Neural progenitor cell (in vitro differentiated cells): ENCODE results near the gene ESR2.

Experiments
- EZH2 ChIP-seq: fragments of 200-600 bp; sonication (generic); IDR thresholded peaks from 2 replicates; pipeline ENCODE4 v1.6.1; 2017; ENCODE audit warnings: antibody characterized with exemption, mild to moderate bottlenecking, moderate library complexity
- EZH2phosphoT487 ChIP-seq: fragments of 200-600 bp; sonication (generic); IDR thresholded peaks from 2 replicates; pipeline ENCODE4 v1.6.1; 2017; ENCODE audit warnings: antibody characterized with exemption
- TF ChIP-seq, protein P1 (sequence below): fragments of 200-600 bp; sonication (generic); IDR thresholded peaks from 2 replicates; pipeline ENCODE4 v1.5.1; 2017; ENCODE audit warnings: antibody characterized with exemption, mild to moderate bottlenecking

DNA sequence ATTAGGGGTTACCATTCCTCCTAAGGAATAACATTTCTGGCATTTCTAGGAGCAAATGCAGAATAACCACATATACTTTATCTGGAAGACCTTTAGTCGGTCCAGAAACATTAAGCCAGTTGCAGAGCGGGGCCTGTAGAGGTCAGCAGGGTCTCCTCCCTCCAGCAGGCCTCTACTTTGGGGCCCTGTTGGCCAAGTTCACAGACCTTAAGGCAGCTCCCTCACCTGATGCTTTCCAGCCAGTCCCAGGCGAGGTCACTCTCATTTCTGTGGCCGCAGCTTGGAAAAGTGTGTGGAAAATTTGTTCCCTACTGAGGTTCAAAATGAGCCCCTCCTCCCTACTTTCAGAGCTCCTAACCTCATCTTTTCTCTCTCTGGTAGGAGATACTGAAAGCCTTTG is 74.1 kb downstream of the ESR2 start:
- TF ChIP-seq, protein P1, sequence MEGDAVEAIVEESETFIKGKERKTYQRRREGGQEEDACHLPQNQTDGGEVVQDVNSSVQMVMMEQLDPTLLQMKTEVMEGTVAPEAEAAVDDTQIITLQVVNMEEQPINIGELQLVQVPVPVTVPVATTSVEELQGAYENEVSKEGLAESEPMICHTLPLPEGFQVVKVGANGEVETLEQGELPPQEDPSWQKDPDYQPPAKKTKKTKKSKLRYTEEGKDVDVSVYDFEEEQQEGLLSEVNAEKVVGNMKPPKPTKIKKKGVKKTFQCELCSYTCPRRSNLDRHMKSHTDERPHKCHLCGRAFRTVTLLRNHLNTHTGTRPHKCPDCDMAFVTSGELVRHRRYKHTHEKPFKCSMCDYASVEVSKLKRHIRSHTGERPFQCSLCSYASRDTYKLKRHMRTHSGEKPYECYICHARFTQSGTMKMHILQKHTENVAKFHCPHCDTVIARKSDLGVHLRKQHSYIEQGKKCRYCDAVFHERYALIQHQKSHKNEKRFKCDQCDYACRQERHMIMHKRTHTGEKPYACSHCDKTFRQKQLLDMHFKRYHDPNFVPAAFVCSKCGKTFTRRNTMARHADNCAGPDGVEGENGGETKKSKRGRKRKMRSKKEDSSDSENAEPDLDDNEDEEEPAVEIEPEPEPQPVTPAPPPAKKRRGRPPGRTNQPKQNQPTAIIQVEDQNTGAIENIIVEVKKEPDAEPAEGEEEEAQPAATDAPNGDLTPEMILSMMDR, result no peak
- TF ChIP-seq EZH2 (no peak), EZH2phosphoT487 (no peak)
